AG10803 (cell line): ENCODE measurements around the gene FNDC1.

Experiments used
- DNase-seq: peaks from one replicate; pipeline ENCODE4 v3.0.0; 2010; ENCODE audit warnings: low read depth
- H3K4me3 ChIP-seq: 2 replicates; pipeline ENCODE4 v1.5.1; 2011; ENCODE audit warnings: mild to moderate bottlenecking, low read length, control low read depth
- TF ChIP-seq, protein P1 (sequence below): conservative IDR thresholded peaks from 2 replicates; pipeline ENCODE4 v1.5.1; 2011; ENCODE audit warnings: mild to moderate bottlenecking, low read length, control low read depth, inconsistent platforms

The FNDC1 gene

DNA sequence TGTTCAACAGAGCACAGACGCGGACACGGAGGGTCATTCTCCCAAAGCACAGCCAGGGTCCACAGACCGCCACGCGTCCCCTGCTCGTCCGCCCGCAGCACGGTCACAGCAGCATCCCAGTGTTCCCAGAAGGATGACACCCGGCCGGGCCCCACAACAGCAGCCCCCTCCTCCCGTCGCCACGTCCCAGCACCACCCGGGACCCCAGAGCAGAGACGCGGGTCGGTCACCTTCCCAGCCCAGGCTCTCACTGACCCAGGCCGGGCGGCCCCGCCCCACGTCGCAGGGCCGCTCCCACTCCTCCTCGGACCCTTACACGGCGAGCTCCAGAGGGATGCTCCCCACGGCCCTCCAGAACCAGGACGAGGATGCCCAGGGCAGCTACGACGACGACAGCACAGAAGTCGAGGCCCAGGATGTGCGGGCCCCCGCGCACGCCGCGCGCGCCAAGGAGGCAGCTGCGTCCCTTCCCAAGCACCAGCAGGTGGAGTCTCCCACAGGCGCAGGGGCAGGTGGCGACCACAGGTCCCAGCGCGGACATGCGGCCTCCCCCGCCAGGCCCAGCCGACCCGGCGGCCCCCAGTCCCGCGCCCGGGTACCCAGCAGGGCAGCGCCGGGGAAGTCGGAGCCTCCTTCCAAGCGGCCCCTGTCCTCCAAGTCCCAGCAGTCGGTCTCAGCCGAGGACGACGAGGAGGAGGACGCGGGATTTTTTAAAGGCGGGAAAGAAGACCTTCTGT lies 64.3 kb downstream of the FNDC1 start:
- no peak for DNase-seq
- no peak overlapping the region for H3K4me3 ChIP-seq
- TF ChIP-seq, protein P1, sequence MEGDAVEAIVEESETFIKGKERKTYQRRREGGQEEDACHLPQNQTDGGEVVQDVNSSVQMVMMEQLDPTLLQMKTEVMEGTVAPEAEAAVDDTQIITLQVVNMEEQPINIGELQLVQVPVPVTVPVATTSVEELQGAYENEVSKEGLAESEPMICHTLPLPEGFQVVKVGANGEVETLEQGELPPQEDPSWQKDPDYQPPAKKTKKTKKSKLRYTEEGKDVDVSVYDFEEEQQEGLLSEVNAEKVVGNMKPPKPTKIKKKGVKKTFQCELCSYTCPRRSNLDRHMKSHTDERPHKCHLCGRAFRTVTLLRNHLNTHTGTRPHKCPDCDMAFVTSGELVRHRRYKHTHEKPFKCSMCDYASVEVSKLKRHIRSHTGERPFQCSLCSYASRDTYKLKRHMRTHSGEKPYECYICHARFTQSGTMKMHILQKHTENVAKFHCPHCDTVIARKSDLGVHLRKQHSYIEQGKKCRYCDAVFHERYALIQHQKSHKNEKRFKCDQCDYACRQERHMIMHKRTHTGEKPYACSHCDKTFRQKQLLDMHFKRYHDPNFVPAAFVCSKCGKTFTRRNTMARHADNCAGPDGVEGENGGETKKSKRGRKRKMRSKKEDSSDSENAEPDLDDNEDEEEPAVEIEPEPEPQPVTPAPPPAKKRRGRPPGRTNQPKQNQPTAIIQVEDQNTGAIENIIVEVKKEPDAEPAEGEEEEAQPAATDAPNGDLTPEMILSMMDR = no peak

DNA sequence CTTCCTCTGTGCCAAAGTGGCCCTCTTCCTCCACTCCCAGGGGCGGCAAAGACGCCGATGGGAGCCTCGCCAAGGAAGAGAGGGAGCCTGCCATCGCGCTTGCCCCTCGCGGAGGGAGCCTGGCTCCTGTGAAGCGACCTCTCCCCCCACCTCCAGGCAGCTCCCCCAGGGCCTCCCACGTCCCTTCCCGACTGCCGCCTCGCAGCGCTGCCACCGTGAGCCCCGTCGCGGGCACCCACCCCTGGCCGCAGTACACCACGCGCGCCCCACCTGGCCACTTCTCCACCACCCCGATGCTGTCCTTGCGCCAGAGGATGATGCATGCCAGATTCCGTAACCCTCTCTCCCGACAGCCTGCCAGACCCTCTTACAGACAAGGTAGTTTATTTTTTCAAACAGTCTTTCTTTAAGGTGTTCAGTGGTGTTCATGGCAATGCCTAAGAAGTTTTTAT lies 64.9 kb downstream of the FNDC1 start:
- no peak for DNase-seq
- H3K4me3 ChIP-seq = no peak overlapping the region
- TF ChIP-seq, protein P1 = no peak

DNA sequence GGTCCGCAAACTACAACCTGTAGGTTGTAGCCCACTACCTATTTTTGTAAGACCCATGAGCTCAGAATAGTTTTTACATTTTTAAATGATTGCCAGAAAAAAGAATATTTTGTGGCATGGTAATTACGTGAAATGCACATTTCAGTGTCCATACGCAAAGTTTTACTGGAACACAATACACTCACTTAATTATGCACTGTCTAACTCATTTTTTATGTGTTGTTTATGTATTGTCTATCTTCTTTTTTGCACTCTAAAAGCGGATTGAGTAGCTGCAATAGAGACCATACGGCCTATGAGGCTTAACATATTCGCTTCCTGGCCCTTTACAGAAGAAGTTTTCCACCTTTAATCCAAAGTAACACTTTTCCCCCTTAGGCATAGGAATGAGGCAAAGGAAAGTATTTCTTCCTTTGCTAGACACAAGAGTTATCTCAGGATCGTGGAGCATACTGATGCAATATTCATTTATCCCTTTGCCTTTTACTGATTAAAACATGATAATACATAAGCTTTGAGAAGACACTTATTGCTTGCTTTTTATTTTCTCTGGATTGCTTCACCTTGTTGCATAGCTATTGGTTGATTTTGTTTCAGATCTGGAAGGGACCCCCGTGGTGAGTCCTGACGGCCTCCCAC lies 69.8 kb downstream of the FNDC1 start:
- no peak overlapping the region for H3K4me3 ChIP-seq
- TF ChIP-seq, protein P1 = no peak
- no peak for DNase-seq

DNA sequence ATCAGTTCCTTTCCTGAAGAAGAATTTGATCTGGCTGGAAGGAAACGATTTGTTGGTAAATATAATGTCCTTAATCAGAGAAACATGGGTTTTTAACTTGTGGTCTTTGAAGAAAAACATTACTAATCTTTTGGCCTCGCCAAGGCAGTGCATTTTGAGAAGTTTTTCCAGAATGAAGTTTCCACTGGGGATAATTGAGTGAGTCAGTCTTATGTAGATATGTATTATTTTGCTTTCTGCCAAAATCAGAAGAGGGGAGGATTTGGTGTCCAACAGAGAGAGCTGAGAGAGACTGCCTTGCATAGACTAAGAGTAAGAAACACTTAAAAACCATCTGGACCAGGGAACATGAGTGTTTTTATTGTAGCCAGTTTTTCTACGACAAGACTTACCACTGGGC lies 79.9 kb downstream of the FNDC1 start:
- TF ChIP-seq, protein P1 = no peak
- H3K4me3 ChIP-seq = no peak overlapping the region
- DNase-seq = peak; percentile 90

DNA sequence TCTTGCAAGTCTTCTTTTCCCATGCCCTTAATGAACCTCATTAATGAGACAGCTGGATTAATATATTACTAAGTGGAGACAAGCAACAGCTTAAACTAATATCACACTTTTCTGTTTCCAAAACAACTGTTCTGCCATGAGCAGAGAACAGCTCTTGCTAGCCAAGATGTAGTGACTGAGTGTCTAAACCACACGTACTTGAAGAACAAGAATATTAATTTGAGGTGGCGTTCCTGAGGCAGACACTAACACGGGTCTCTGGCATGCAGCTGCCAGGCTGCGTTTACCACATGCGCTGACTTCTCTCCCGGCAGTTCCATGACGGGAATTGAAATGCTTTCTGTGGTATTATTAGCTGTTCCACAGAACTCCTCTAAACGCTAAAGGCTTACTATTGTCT lies 80.6 kb downstream of the FNDC1 start:
- peak; percentile 88 for DNase-seq
- TF ChIP-seq, protein P1 = no peak
- no peak overlapping the region for H3K4me3 ChIP-seq

DNA sequence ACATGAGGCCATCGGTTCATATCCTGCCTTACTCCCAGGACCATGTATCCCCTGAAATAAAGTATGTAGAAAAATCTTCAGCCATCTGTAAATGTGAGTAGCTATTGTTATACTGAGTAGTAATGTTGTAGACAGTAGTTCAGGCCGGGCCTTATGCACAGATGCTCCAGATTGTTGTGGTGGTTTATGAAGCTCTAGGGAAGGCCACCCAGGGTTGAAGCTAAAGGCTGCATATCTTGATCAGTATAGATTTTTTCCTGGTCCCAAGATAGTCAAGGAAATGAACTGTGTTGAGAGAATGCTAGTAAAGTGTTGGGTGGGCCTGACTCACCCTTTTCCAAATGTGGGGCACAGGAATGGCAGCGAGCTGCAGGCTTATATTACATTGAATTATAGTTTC lies 81.4 kb downstream of the FNDC1 start:
- DNase-seq = no peak
- TF ChIP-seq, protein P1 = no peak
- no peak overlapping the region for H3K4me3 ChIP-seq
